GM18951 (cell line): Measurements from ENCODE around the gene NUDT13.

Experiments used
- POLR2A ChIP-seq: IDR thresholded peaks from 4 replicates; pipeline ENCODE4 v1.6.1; 2011; ENCODE audit warnings: mild to moderate bottlenecking; ENCODE audit not compliant: insufficient read length, insufficient read depth; ENCODE audit errors: extremely low read depth
- in situ Hi-C: fragments of 300-500 bp; cut with MboI; formaldehyde crosslinking; loops from one replicate; pipeline ENCODE4 v1.12.0; 2022; ENCODE audit warnings: low sequenced_read_pairs, mixed read lengths, inconsistent platforms; ENCODE audit not compliant: unreplicated experiment

Gene NUDT13

DNA sequence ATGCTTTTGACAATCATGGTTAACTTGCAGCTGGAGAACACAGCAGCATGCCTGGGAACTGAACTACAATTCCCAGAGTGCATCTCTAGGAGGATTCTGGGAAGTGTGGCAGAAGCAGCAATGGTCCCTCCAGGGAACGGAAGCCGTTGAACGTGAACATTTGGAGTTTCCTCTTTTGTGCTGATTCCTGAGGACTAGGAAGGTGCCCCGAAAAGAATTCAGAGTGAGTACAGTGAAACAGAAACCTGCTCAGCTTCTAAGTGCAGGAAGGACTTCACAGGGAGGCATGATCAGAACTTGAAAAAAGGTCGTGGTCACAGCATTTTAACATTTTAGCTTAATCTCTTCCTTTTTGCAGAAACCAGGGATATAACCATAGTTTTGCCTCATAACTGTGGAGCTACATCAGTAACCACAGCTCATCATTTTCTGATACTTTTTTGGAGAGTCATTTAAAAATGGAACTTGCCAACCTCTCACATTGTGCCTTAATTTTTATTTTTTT lies at the start of gene NUDT13:
NUDT13 (plus strand) TSS at position 111 of the 505 bp plus-strand sequence. CDS start 3,911 bp downstream, outside the sequence.
- in situ Hi-C loops: no loop called here
- peak; percentile 35 for TF ChIP-seq POLR2A

DNA sequence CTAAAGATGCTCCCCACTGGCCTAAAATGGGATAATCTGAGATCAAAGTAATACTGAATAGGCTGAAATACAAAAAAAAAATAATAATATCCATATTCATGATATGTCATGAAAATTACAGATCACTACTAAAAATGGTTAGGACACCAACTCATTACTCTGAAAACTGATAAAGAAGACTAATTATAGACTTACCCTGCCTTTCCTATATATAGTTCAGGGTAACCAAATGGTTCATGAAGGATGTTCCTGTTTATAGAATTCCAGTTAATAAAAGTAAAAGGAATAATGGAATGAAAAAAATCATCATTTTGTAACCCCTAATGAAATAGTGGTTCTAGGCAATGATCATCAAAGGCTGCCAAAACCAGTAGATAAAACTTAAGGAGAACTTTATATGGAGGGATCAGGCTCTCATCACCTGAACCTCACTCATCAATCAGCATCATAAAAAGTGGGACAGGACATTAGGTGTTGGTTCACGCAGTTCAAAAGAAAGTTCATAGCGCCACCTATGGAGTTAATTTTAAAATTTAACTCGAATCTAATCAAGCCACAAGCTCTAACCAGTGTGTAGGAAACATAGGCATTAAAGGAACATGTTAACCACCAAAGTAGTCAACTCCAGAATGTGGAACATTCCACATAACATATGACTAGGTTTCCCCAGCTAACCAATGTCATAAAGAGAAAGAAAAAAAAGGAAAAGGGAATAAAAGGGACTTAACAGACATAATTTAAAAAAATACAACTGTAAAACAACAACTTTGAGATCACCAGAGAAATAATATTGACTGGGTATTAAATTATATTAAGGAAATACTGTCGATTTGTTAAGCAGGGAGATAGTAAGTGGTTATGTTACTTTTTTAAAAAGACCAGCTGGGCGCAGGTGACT lies 49.3 kb upstream of the NUDT13 start:
- no peak for TF ChIP-seq POLR2A
- in situ Hi-C loops: no loop called here

- TF ChIP-seq POLR2A: no peak
- in situ Hi-C loops: no loop called here
These were observed 48.5 kb upstream of the NUDT13 start for GRCh38 chr10:73061743-73062142.

GRCh38 chr10:73065441-73065840 lies 44.8 kb upstream of the NUDT13 start:
- in situ Hi-C loops: no loop called here
- no peak for TF ChIP-seq POLR2A

DNA sequence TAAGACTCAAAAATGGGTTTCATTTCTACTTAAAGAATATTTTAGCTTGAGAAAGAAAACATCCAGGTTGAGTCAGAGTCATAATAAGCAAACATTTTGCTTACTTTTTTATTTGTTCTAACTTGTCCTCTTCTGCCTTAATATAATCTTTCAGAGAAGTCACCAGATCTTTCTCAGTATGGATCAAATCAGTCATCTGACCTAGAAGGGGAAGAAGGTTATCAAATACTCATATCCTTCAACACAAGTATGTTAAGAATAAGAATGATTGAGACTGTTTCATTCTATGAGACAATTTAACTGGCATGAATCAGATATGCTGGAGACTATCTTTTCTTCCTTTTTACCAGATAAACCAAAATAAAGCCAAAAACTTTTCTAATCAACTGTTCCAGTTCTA lies 36.6 kb upstream of the NUDT13 start:
- TF ChIP-seq POLR2A: no peak
- in situ Hi-C loops: no loop called here

- in situ Hi-C loops: no loop called here
- no peak for TF ChIP-seq POLR2A
These were observed 34.4 kb upstream of the NUDT13 start for GRCh38 chr10:73075829-73076228.

- no peak for TF ChIP-seq POLR2A
- in situ Hi-C loops: no loop called here
These were observed 33.7 kb upstream of the NUDT13 start for GRCh38 chr10:73076360-73077183.

GRCh38 chr10:73079779-73080541 lies 30.3 kb upstream of the NUDT13 start:
- in situ Hi-C loops: no loop called here
- no peak for TF ChIP-seq POLR2A

DNA sequence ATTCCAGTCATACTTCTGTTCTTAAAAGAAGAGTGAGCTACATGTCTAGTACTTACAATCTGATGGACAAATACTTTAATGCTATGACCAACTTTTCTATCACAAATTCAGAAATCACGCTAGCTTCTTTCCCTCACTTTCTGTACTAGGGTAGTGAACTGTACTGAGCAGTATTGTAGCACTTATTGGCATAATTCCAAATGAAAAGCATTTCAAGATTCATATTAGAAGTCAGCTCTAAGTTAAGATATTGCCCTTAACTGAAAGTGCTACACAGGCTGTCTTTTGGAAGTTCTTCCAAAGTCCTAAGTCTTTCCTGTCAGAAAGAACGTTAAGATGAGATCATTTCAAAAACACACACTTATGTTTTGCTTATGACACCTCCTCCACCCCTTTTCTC lies 27.0 kb upstream of the NUDT13 start:
- TF ChIP-seq POLR2A: no peak
- in situ Hi-C loops: no loop called here

DNA sequence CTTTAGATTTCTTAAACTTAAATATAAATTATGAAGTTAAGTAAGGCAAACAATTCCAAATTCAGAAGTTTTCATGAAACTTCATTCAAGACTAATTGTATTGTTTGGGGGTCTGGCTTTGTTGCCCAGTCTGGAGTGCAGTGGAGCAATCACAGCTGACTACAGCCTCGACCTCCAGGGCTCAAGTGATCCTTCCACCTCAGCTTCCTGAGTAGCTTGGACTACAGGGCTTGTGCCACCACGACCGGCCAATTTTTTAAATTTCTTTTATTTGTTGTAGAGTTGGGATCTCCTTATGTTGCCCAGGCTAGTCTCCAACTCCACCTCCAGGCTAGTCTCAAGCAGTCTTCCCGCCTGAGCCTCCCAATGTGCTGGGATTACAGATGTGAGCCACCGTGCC lies 26.0 kb upstream of the NUDT13 start:
- in situ Hi-C loops: no loop called here
- no peak for TF ChIP-seq POLR2A

DNA sequence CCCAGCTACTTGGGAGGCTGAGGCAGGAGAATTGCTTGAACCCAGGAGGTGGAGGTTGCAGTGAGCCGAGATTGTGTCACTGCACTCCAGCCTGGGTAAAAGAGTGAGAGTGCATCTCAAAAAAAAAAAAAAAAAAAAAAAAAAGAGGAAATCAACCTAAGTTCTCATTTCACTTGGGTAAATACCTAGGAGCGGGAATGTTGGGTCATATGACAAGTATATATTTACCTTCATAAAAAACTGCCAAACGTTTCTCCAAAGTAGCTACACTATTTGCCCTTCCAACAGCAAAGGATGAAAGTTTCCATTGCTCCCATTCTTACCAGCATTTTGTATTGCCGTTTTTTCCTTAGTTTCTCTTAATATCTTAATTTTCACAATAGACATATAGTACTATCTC lies 23.4 kb upstream of the NUDT13 start:
- in situ Hi-C loops: no loop called here
- TF ChIP-seq POLR2A: no peak

DNA sequence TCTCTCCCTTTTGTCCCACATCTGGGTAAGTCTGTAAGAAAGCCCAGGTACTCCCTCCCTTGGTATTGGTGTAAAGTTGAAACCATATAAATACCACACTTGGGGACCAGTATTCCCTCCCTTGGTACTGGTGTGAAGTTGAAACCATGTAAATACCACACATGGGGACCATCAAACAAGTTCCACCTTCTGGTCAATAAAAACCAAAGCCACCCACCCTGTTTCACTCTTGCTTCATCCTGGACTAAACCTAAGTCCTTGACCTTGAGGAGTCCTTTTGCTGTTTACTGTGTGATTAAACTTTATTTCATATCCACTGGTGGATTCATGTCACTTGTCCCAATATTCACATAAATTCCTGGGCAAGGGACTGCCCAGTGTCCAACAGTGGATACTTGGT lies 22.0 kb upstream of the NUDT13 start:
- TF ChIP-seq POLR2A: no peak
- in situ Hi-C loops: no loop called here

- in situ Hi-C loops: no loop called here
These were observed 17.4 kb upstream of the NUDT13 start for GRCh38 chr10:73092830-73093229.

More at GRCh38 chr10:73092830-73093229, 17.4 kb upstream of the NUDT13 start:
- TF ChIP-seq POLR2A: no peak
